ENCODE results near the gene CGREF1. TPM values are rescaled to one million over a fixed set of nuclear protein-coding genes. Genes with fewer than 3 reads are reported as not detected.

CGREF1 gene
- total RNA-seq, 1 donor from 2014 or later: 0.31 TPM

DNA sequence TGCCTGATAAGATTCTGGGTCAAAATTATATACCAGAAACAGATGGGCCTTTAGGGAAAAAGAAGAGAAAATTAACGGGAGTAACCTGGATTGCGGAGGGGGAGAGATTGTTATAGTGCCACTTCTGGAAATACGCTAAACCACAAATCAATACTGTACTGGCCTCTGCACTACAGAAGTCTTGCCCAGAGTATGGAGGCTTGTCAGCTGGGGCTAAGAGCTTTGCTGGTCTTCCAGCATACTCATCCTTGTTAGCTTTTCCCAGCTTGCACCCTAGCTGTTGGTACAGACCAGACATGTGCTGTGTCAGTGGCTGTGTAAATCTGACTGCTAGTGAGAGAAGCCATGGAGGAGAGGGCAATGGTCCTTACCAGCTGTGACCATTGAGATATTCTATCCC lies 58.6 kb downstream of the CGREF1 start:
- POLR2A ChIA-PET: interaction anchor here (1.2 to 1.8 kb wide), 3 partner anchors 10 to 21 kb away, joined by 4 to 9 read pairs (median 4); partner anchors contain the start of genes AGBL5 and OST4
- ATAC-seq (ENCODE audit: low read depth) (no peak), DNase-seq (no peak)
- Mint-ChIP-seq H3K27ac (no peak overlapping the region), H3K27me3 (no peaks in the 10 kb centered on the region), H3K4me1 (no peaks in the 10 kb centered on the region), H3K4me3 (no peak overlapping the region), H3K36me3 (ENCODE audit: low read depth) (peaks cover 63% of the 10 kb centered on the region), H3K9me3 (no peaks in the 10 kb centered on the region)
- TF ChIP-seq CTCF (IDR thresholded peaks at IDR 0.05): no peak
- CTCF ChIA-PET: no interaction called here
- intact Hi-C loops (cut with micrococcal nuclease): no loop called here

DNA sequence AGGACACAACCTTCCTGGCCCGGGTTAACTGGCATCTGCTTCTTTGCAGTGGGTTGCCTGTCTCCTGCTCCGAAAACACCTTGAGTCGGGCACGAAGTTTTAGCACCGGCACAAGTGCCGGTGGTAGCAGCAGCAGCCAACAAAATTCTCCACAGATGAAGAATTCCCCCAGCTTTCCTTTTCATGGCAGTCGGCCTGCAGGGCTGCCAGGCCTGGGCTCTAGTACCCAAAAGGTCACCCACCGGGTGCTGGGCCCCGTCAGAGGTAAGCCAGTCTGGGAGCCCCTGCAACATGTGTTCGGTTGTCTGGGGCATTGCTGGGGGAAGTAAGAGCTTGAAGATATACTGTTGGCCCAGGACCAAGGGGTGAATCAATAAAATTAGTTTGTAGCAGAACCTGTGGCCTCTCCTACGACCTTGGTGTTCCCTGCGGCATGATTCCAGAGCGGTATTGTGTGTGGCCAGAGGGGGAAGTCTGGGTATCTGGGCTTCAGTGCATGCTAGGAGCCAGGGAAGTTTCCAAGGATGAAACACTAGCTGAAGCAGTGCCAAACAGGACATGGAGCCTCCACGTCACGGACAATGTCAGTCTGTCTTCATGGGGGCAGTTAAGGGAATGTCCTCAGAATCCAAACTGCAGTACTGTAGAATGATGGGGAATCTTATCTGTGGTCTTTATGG lies 59.6 kb downstream of the CGREF1 start:
- ChIA-PET POLR2A (interaction anchor here (1.3 to 10.5 kb wide), 2 partner anchors 9 to 10 kb away, joined by 9 to 204 read pairs; partner anchors contain the start of genes AGBL5 and OST4), CTCF (no interaction called here)
- ATAC-seq (ENCODE audit: low read depth): no peak
- Mint-ChIP-seq H3K27me3 (no peaks in the 10 kb centered on the region), H3K4me1 (no peaks in the 10 kb centered on the region), H3K36me3 (ENCODE audit: low read depth) (peaks cover 65% of the 10 kb centered on the region), H3K4me3 (no peak overlapping the region), H3K27ac (no peak overlapping the region), H3K9me3 (no peaks in the 10 kb centered on the region)
- TF ChIP-seq CTCF (IDR thresholded peaks at IDR 0.05): no peak
- intact Hi-C loops (cut with micrococcal nuclease): loop anchor here (10.0 kb wide), 1 partner anchor 274 kb away; the partner anchor contains the start of gene CENPA
- DNase-seq: no peak

DNA sequence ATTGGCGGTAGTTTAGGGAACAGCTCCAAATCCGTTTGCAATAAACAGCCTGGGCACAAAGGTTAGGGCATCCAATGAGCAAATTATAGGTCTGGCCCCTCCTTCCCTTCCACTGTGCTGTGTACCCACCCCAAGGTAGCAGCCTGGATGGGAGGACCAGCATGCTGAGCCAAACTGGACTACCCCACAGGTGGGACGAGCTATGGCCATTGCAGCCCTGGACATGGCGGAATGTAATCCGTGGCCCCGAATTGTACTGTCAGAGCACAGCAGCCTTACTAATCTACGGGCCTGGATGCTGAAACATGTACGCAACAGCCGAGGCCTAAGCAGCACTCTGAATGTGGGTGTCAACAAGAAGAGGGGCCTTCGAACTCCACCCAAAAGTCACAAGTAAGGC lies 60.7 kb downstream of the CGREF1 start:
- ATAC-seq (ENCODE audit: low read depth) (no peak), DNase-seq (no peak)
- no peak for TF ChIP-seq CTCF (IDR thresholded peaks at IDR 0.05)
- ChIA-PET POLR2A (interaction anchor here (0.6 to 10.5 kb wide), 2 partner anchors 11 to 17 kb away, joined by 3 to 204 read pairs; partner anchors contain the start of gene OST4), CTCF (no interaction called here)
- intact Hi-C loops (cut with micrococcal nuclease): loop anchor here (10.0 kb wide), 1 partner anchor 273 kb away; the partner anchor contains the start of gene CENPA
- Mint-ChIP-seq H3K4me3 (no peak overlapping the region), H3K4me1 (no peaks in the 10 kb centered on the region), H3K9me3 (no peaks in the 10 kb centered on the region), H3K27ac (no peak overlapping the region), H3K27me3 (no peaks in the 10 kb centered on the region), H3K36me3 (ENCODE audit: low read depth) (peaks cover 63% of the 10 kb centered on the region)

- POLR2A ChIA-PET: interaction anchor here (10.5 kb wide), 1 partner anchor 12 kb away, joined by 204 read pairs; the partner anchor contains the start of gene OST4
These were observed 61.7 kb downstream of the CGREF1 start for GRCh38 chr2:27057184-27057583.

More at GRCh38 chr2:27057184-27057583, 61.7 kb downstream of the CGREF1 start:
- no peak for DNase-seq
- CTCF ChIA-PET: no interaction called here
- Mint-ChIP-seq H3K27ac (no peak overlapping the region), H3K27me3 (no peaks in the 10 kb centered on the region), H3K4me1 (peaks cover 2% of the 10 kb centered on the region), H3K9me3 (no peaks in the 10 kb centered on the region), H3K36me3 (ENCODE audit: low read depth) (peaks cover 55% of the 10 kb centered on the region), H3K4me3 (no peak overlapping the region)
- intact Hi-C loops (cut with micrococcal nuclease): loop anchor here (10.0 kb wide), 1 partner anchor 272 kb away; the partner anchor contains the start of gene CENPA
- no peak for TF ChIP-seq CTCF (IDR thresholded peaks at IDR 0.05)
- no peak for ATAC-seq (ENCODE audit: low read depth)
